K562 (cell line): Measurements from ENCODE around the gene PGRMC2. TPM values are rescaled to one million over a fixed set of nuclear protein-coding genes. Genes with fewer than 3 reads are reported as not detected.

Experiments used
- ATAC-seq: fragments of 200-7000 bp; cut with Tn5 transposase; 3 replicates; pipeline ENCODE4 v1.9.1; 2020; ENCODE audit warnings: moderate library complexity
- BruUV-seq: library from RNA; stranded (reverse); fragments of 400-500 nt; replicated peaks from 2 replicates; lab custom pipeline; 2021; lab: Mats Ljungman, UMichigan
- CTCF ChIA-PET: fragments of 300-600 bp; formaldehyde crosslinking; extraction: SDS; loops from one replicate; lab custom pipeline; 2021; ENCODE audit warnings: low intra/inter-chr PET ratio; lab: Yijun Ruan, JAX
- POLR2A ChIA-PET: fragments of 300-600, 350-650 bp; sonication (Branson Sonifier 250); formaldehyde crosslinking; extraction: SDS; loops from one replicate; lab custom pipeline; 2021; ENCODE audit warnings: antibody characterized with exemption, inconsistent platforms; lab: Yijun Ruan, JAX
- DNase-seq, 4 experiments: peaks; one replicate each; pipeline versions ENCODE4 v3.0.0 to v3.0.0-alpha.2; 2011 to 2018; ENCODE audit warnings: low spot score in 3 of 4, mixed read lengths in 3 of 4; ENCODE audit errors: extremely low read depth in 1 of 4
- FAIRE-seq: peaks from 2 replicates; lab custom pipeline; 2011; peaks lifted over from hg19 to GRCh38; lab: Jason Lieb, UNC
- H2AFZ ChIP-seq: 2 replicates; pipeline ENCODE4 v1.6.0; 2011; ENCODE audit warnings: low read depth, low read length, control low read depth, inconsistent platforms
- H3K27ac ChIP-seq: fragments of 200-600 bp; 3 replicates; pipeline ENCODE4 v1.8.0; 2011; ENCODE audit warnings: low read depth, mild to moderate bottlenecking, control low read depth, inconsistent platforms, low read length, moderate library complexity, mixed read lengths; ENCODE audit errors: extremely low read depth
- H3K27me3 ChIP-seq, 2 experiments: fragments of 300-600 bp in 1 of 2; 2 replicates in 1 of 2; 3 replicates in 1 of 2; pipeline versions ENCODE4 v1.6.0 to v1.8.0; 2011; ENCODE audit warnings: inconsistent platforms in 2 of 2, low read length in 2 of 2, mild to moderate bottlenecking in 1 of 2, mixed read lengths in 1 of 2, moderate library complexity in 1 of 2; ENCODE audit not compliant: control insufficient read depth in 2 of 2, insufficient read depth in 2 of 2
- H3K36me3 ChIP-seq: fragments of 300-600 bp; 3 replicates; pipeline ENCODE4 v1.8.0; 2011; ENCODE audit warnings: mild to moderate bottlenecking, low read length, inconsistent platforms; ENCODE audit not compliant: control insufficient read depth, insufficient read depth
- H3K4me1 ChIP-seq, 2 experiments: fragments of 200-600 bp in 1 of 2; replicated peaks in 1 of 2; 2 replicates in 1 of 2; 3 replicates in 1 of 2; pipeline versions ENCODE4 v1.5.1 to v1.8.0; 2011; ENCODE audit warnings: inconsistent platforms in 2 of 2, low read length in 2 of 2, mild to moderate bottlenecking in 1 of 2, mixed read lengths in 1 of 2, moderate library complexity in 1 of 2; ENCODE audit not compliant: control insufficient read depth in 2 of 2, insufficient read depth in 2 of 2
- H3K4me2 ChIP-seq: 2 replicates; pipeline ENCODE4 v1.6.1; 2011; ENCODE audit warnings: low read length, control low read depth, inconsistent platforms, mixed read lengths; ENCODE audit not compliant: insufficient read depth
- H3K4me3 ChIP-seq: fragments of 200-600 bp; sonication (generic), shearing (Covaris generic); 2 replicates; pipeline ENCODE4 v1.5.1; 2016; ENCODE audit warnings: control low read depth, inconsistent platforms
- H3K79me2 ChIP-seq: fragments of 200-600 bp; 3 replicates; pipeline ENCODE4 v1.8.0; 2011; ENCODE audit warnings: low read length, inconsistent platforms; ENCODE audit not compliant: control insufficient read depth, insufficient read depth
- H3K9ac ChIP-seq, 2 experiments: 2 replicates each; pipeline versions ENCODE4 v1.6.0 to v1.6.1; 2011; ENCODE audit warnings: low read depth in 2 of 2, low read length in 2 of 2, control low read depth in 1 of 2, inconsistent platforms in 1 of 2, mild to moderate bottlenecking in 1 of 2, mixed read lengths in 1 of 2; ENCODE audit not compliant: insufficient read depth in 1 of 2
- H3K9me1 ChIP-seq: one replicate; pipeline ENCODE4 v1.6.0; 2011; ENCODE audit warnings: inconsistent platforms, mild to moderate bottlenecking, low read length, moderate library complexity; ENCODE audit not compliant: control insufficient read depth, insufficient read depth
- H3K9me3 ChIP-seq: replicated peaks from 2 replicates; pipeline ENCODE4 v1.5.1; 2011; ENCODE audit warnings: low read depth, low read length, inconsistent platforms; ENCODE audit not compliant: control insufficient read depth, insufficient read depth
- H4K20me1 ChIP-seq: replicated peaks from 2 replicates; pipeline ENCODE4 v1.6.1; 2011; ENCODE audit warnings: low read length, inconsistent platforms, mixed read lengths; ENCODE audit not compliant: control insufficient read depth, insufficient read depth
- CSDE1 ChIP-seq, 2 experiments: fragments of 450-650 bp; IDR thresholded peaks; 2 replicates each; pipeline ENCODE4 v1.6.1; 2016; ENCODE audit warnings: mild to moderate bottlenecking in 1 of 2
- ELF2 ChIP-seq: fragments of 250-450 bp; sonication (Bioruptor Pico); IDR thresholded peaks from 2 replicates; pipeline ENCODE4 v1.5.0; 2021; ENCODE audit warnings: mild to moderate bottlenecking
- ESRRB ChIP-seq: fragments of 250-450 bp; sonication (Bioruptor Pico); IDR thresholded peaks from 2 replicates; pipeline ENCODE4 v1.5.0; 2020; ENCODE audit warnings: mild to moderate bottlenecking, moderate library complexity, borderline replicate concordance
- FOXM1 ChIP-seq, 2 experiments: fragments of 450-650 bp in 1 of 2; sonication (generic) in 1 of 2; formaldehyde crosslinking in 1 of 2; IDR thresholded peaks; 2 replicates each; pipeline versions ENCODE4 v1.6.1 to v1.9.0; 2017 to 2022; ENCODE audit warnings: low read depth in 2 of 2, mild to moderate bottlenecking in 2 of 2, missing genetic modification reagents in 1 of 2, moderate library complexity in 1 of 2
- HNRNPUL1 ChIP-seq: fragments of 200-400 bp; formaldehyde crosslinking; IDR thresholded peaks from 2 replicates; pipeline ENCODE4 v1.6.1; 2017; ENCODE audit warnings: low read length
- NFIC ChIP-seq: fragments of 450-650 bp; IDR thresholded peaks from 2 replicates; pipeline ENCODE4 v1.6.1; 2017; ENCODE audit warnings: mild to moderate bottlenecking, inconsistent platforms
- PTBP1 ChIP-seq: fragments of 200-400 bp; formaldehyde crosslinking; IDR thresholded peaks from 2 replicates; pipeline ENCODE4 v1.6.1; 2017; ENCODE audit warnings: low read depth, low read length
- RAD21 ChIP-seq, 2 experiments: fragments of 250-450 bp in 1 of 2; fragments of 450-650 bp in 1 of 2; sonication (Bioruptor Pico) in 1 of 2; formaldehyde crosslinking in 1 of 2; IDR thresholded peaks in 1 of 2; conservative IDR thresholded peaks in 1 of 2; 2 replicates each; pipeline versions ENCODE4 v1.4.0 to v1.8.0; 2020 to 2022; ENCODE audit warnings: mild to moderate bottlenecking in 2 of 2, moderate library complexity in 1 of 2
- SMAD3 ChIP-seq: fragments of 450-650 bp; formaldehyde crosslinking; conservative IDR thresholded peaks from 2 replicates; pipeline ENCODE4 v1.4.0; 2020; ENCODE audit warnings: mild to moderate bottlenecking
- TGIF2 ChIP-seq: sonication (generic); formaldehyde crosslinking; IDR thresholded peaks from 2 replicates; pipeline ENCODE4 v1.8.1; 2022; ENCODE audit warnings: mild to moderate bottlenecking, missing genetic modification reagents, moderate library complexity
- ZNF347 ChIP-seq: fragments of 450-650 bp; formaldehyde crosslinking; IDR thresholded peaks from 2 replicates; pipeline ENCODE4 v1.4.0; 2020; ENCODE audit warnings: low read depth, mild to moderate bottlenecking, moderate library complexity
- ZNF408 ChIP-seq: fragments of 250-450 bp; sonication (Bioruptor Pico); IDR thresholded peaks from 2 replicates; pipeline ENCODE4 v1.4.0; 2020; ENCODE audit warnings: low read depth, mild to moderate bottlenecking, moderate library complexity
- WGBS: fragments of 100-300 bp; shearing (Covaris generic); methylation state at CpG from one replicate; pipeline ENCODE4 v1.1.6; 2016; ENCODE audit warnings: low coverage, mixed read lengths; ENCODE audit not compliant: insufficient coverage; ENCODE audit errors: missing lambda C conversion rate; 5-methylcytosine and 5-hydroxymethylcytosine counted together
- in situ Hi-C: fragments of 300-500 bp; cut with MboI; formaldehyde crosslinking; loops from 4 replicates; pipeline ENCODE4 v1.15.0; 2018; ENCODE audit warnings: inconsistent platforms, mixed read lengths
- intact Hi-C: fragments of 100-400 bp; cut with micrococcal nuclease; formaldehyde crosslinking; loops from 2 replicates; pipeline ENCODE4 v1.14.2; 2022
- polyA plus RNA-seq, 8 experiments: library from polyadenylated mRNA; depleted of rRNA in 4 of 8; stranded (reverse) in 5 of 8; unstranded in 3 of 8; fragments of >200 nt; fragmentation: Nextera tagmentation in 2 of 8; fragmentation: Illumina TruSeq in 1 of 8; extraction: Ambion mirVana in 2 of 8; extraction: Trizol in 1 of 8; gene quantifications; 2 replicates each; pipeline versions ENCODE4 v1.2.1 to v1.2.3, GENCODE V29; 2011 to 2014; ENCODE audit warnings: inconsistent platforms in 1 of 8, missing spikeins in 1 of 8
- total RNA-seq, 7 experiments: library from RNA; depleted of rRNA in 6 of 7; stranded (reverse); fragments of >200 nt in 6 of 7; fragmentation: Illumina TruSeq in 2 of 7; extraction: Trizol in 2 of 7; gene quantifications; 2 replicates each; pipeline versions ENCODE4 v1.2.1 to v1.2.3, GENCODE V29; 2011 to 2021; ENCODE audit warnings: low replicate concordance in 1 of 7
- TF ChIP-seq, protein P1 (sequence below): fragments of 450-650 bp; IDR thresholded peaks from 2 replicates; pipeline ENCODE4 v1.6.1; 2018; ENCODE audit not compliant: partially characterized antibody
- TF ChIP-seq, protein P2 (sequence below): sonication (generic); formaldehyde crosslinking; IDR thresholded peaks from 2 replicates; pipeline ENCODE4 v1.8.0; 2023; ENCODE audit warnings: mild to moderate bottlenecking, missing genetic modification reagents
- TF ChIP-seq, protein P3 (sequence below): sonication (generic); formaldehyde crosslinking; IDR thresholded peaks from 2 replicates; pipeline ENCODE4 v1.8.0; 2022; ENCODE audit warnings: missing genetic modification reagents, mild to moderate bottlenecking, moderate library complexity, borderline replicate concordance

Gene PGRMC2
- total and polyA plus RNA-seq, 9 of the 15 experiments (the other 6 are each of a cell fraction or from before 2014, with no cell fraction given), result 12.4 to 81.3 (median 22.7) TPM

DNA sequence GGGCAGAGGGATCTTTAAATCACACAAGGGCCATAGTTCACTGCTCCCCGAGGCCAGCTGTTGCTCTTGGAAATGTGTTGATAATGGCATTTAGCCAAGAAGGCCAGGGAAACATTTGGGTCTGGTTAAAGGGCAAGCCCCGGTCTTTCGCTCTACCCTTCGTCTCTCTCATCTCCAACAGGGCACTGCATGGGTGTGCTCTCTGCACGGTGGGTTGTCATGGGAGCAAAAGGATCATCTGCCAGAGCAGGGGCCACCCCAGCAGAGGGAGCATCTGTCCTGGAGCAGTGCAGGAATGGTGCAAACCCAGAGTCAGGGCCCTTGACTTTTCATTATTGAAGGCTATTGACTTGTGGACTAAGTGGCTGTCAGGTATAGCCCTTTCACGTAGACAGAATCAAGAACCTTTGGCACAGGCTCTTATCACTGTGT, 22.7 kb upstream of the PGRMC2 start:
- Histone ChIP-seq H3K9me1 (no peaks in the 10 kb centered on the region), H3K4me1 (peaks cover 17 to 27% of the 10 kb centered on the region in 2 experiments), H4K20me1 (no peaks in the 10 kb centered on the region), H2AFZ (no peak overlapping the region), H3K27me3 (no peaks in the 10 kb centered on the region), H3K4me3 (no peak overlapping the region), H3K4me2 (no peak overlapping the region), H3K36me3 (no peaks in the 10 kb centered on the region), H3K27ac (no peak overlapping the region), H3K9ac (peak overlapping the region in 1 of 2 experiments; percentile 19; a peak in 1 of 4 replicates), H3K9me3 (no peaks in the 10 kb centered on the region), H3K79me2 (no peaks in the 10 kb centered on the region)
- peak; percentile 84 for ATAC-seq
- no peak for FAIRE-seq
- CTCF ChIA-PET, result no interaction called here
- DNase-seq, result peak in 1 of 4 experiments; percentile 59
- BruUV-seq, result no TSS peak
- intact Hi-C loops, result no loop called here
- POLR2A ChIA-PET, result no interaction called here
- in situ Hi-C loops, result no loop called here
- WGBS, result 30% methylated on average over 6 of the region's 6 CpGs
- TF ChIP-seq FOXM1 (IDR thresholded peaks at IDR 0.05; ENCODE audit: low read depth), result no peak
- no peak for TF ChIP-seq FOXM1 (CRISPR knock-in tag; IDR thresholded peaks at IDR 0.05; ENCODE audit: low read depth)
- no peak for TF ChIP-seq ZNF408 (CRISPR knock-in tag)
- TF ChIP-seq ELF2, result no peak
- TF ChIP-seq HNRNPUL1, result no peak
- TF ChIP-seq SMAD3 (CRISPR knock-in tag), result no peak
- TF ChIP-seq, protein P1, sequence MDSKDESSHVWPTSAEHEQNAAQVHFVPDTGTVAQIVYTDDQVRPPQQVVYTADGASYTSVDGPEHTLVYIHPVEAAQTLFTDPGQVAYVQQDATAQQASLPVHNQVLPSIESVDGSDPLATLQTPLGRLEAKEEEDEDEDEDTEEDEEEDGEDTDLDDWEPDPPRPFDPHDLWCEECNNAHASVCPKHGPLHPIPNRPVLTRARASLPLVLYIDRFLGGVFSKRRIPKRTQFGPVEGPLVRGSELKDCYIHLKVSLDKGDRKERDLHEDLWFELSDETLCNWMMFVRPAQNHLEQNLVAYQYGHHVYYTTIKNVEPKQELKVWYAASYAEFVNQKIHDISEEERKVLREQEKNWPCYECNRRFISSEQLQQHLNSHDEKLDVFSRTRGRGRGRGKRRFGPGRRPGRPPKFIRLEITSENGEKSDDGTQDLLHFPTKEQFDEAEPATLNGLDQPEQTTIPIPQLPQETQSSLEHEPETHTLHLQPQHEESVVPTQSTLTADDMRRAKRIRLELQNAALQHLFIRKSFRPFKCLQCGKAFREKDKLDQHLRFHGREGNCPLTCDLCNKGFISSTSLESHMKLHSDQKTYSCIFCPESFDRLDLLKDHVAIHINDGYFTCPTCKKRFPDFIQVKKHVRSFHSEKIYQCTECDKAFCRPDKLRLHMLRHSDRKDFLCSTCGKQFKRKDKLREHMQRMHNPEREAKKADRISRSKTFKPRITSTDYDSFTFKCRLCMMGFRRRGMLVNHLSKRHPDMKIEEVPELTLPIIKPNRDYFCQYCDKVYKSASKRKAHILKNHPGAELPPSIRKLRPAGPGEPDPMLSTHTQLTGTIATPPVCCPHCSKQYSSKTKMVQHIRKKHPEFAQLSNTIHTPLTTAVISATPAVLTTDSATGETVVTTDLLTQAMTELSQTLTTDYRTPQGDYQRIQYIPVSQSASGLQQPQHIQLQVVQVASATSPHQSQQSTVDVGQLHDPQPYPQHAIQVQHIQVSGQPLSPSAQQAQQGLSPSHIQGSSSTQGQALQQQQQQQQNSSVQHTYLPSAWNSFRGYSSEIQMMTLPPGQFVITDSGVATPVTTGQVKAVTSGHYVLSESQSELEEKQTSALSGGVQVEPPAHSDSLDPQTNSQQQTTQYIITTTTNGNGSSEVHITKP, result no peak
- TF ChIP-seq, protein P2, sequence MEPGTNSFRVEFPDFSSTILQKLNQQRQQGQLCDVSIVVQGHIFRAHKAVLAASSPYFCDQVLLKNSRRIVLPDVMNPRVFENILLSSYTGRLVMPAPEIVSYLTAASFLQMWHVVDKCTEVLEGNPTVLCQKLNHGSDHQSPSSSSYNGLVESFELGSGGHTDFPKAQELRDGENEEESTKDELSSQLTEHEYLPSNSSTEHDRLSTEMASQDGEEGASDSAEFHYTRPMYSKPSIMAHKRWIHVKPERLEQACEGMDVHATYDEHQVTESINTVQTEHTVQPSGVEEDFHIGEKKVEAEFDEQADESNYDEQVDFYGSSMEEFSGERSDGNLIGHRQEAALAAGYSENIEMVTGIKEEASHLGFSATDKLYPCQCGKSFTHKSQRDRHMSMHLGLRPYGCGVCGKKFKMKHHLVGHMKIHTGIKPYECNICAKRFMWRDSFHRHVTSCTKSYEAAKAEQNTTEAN (CRISPR knock-in tag), result no peak
- peak; percentile 36 to 63; a peak in 3 of 4 replicates for TF ChIP-seq RAD21 (CRISPR knock-in tag; conservative IDR thresholded peaks at IDR 0.05 in 1 of 2, IDR thresholded peaks at IDR 0.05 in 1 of 2)
- no peak for TF ChIP-seq PTBP1
- TF ChIP-seq, protein P3, sequence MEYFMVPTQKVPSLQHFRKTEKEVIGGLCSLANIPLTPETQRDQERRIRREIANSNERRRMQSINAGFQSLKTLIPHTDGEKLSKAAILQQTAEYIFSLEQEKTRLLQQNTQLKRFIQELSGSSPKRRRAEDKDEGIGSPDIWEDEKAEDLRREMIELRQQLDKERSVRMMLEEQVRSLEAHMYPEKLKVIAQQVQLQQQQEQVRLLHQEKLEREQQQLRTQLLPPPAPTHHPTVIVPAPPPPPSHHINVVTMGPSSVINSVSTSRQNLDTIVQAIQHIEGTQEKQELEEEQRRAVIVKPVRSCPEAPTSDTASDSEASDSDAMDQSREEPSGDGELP (CRISPR knock-in tag), result peak; percentile 35; the same call in 1 of the 2 replicates
- TF ChIP-seq CSDE1 (IDR thresholded peaks at IDR 0.05), result no peak
- TF ChIP-seq TGIF2 (CRISPR knock-in tag), result no peak
- TF ChIP-seq ESRRB (CRISPR knock-in tag), result no peak
- peak; percentile 68 for TF ChIP-seq NFIC
- TF ChIP-seq ZNF347 (CRISPR knock-in tag), result no peak
